Astrocyte of the spinal cord (primary cell): ENCODE measurements around the gene FBXL17.
A peak's percentile ranks its signal among the peaks of the same experiment; 100 is the strongest.

Source experiments
- DNase-seq: peaks from one replicate; pipeline ENCODE4 v3.0.0; 2011; ENCODE audit warnings: low read depth, low spot score
- H3K4me3 ChIP-seq: 2 replicates; pipeline ENCODE4 v1.5.1; 2011; ENCODE audit warnings: low read depth, mild to moderate bottlenecking, low read length, moderate library complexity
- CTCF ChIP-seq: IDR thresholded peaks from 2 replicates; pipeline ENCODE4 v1.5.1; 2012; ENCODE audit warnings: low read depth, mild to moderate bottlenecking, low read length, inconsistent platforms
- in situ Hi-C: cut with HindIII; loops from 2 replicates; pipeline ENCODE4 v1.10.0; 2017; ENCODE audit warnings: low sequenced_read_pairs

FBXL17 gene

GRCh38 chr5:108145351-108145750, 236.5 kb downstream of the FBXL17 start:
- H3K4me3 ChIP-seq: no peak overlapping the region
- no peak for TF ChIP-seq CTCF
- DNase-seq: no peak
- in situ Hi-C loops: no loop called here

GRCh38 chr5:108144332-108144731, 237.6 kb downstream of the FBXL17 start:
- no peak overlapping the region for H3K4me3 ChIP-seq
- in situ Hi-C loops: no loop called here
- no peak for TF ChIP-seq CTCF
- DNase-seq: no peak

- no peak for TF ChIP-seq CTCF
- no peak overlapping the region for H3K4me3 ChIP-seq
- DNase-seq: peak; percentile 71
- in situ Hi-C loops: no loop called here
These were observed 238.3 kb downstream of the FBXL17 start for GRCh38 chr5:108143581-108143980.

- no peak for DNase-seq
- H3K4me3 ChIP-seq: no peak overlapping the region
- in situ Hi-C loops: no loop called here
- no peak for TF ChIP-seq CTCF
These were observed 240.2 kb downstream of the FBXL17 start for GRCh38 chr5:108141676-108142075.

GRCh38 chr5:108136493-108136892, 245.4 kb downstream of the FBXL17 start:
- no peak for TF ChIP-seq CTCF
- no peak for DNase-seq
- in situ Hi-C loops: no loop called here
- H3K4me3 ChIP-seq: no peak overlapping the region

- no peak for DNase-seq
- H3K4me3 ChIP-seq: no peak overlapping the region
- no peak for TF ChIP-seq CTCF
- in situ Hi-C loops: no loop called here
These were observed 252.8 kb downstream of the FBXL17 start for GRCh38 chr5:108129129-108129528.

GRCh38 chr5:108125771-108126511, 256.0 kb downstream of the FBXL17 start:
- in situ Hi-C loops: no loop called here
- no peak for TF ChIP-seq CTCF
- H3K4me3 ChIP-seq: no peak overlapping the region
- no peak for DNase-seq
